AG10803 (cell line): Measurements from ENCODE around the gene MDH1.
A peak's percentile ranks its signal among the peaks of the same experiment; 100 is the strongest.

Source experiments
- DNase-seq: peaks from one replicate; pipeline ENCODE4 v3.0.0; 2010; ENCODE audit warnings: low read depth
- H3K4me3 ChIP-seq: 2 replicates; pipeline ENCODE4 v1.5.1; 2011; ENCODE audit warnings: mild to moderate bottlenecking, low read length, control low read depth
- TF ChIP-seq, protein P1 (sequence below): conservative IDR thresholded peaks from 2 replicates; pipeline ENCODE4 v1.5.1; 2011; ENCODE audit warnings: mild to moderate bottlenecking, low read length, control low read depth, inconsistent platforms

The MDH1 gene

DNA sequence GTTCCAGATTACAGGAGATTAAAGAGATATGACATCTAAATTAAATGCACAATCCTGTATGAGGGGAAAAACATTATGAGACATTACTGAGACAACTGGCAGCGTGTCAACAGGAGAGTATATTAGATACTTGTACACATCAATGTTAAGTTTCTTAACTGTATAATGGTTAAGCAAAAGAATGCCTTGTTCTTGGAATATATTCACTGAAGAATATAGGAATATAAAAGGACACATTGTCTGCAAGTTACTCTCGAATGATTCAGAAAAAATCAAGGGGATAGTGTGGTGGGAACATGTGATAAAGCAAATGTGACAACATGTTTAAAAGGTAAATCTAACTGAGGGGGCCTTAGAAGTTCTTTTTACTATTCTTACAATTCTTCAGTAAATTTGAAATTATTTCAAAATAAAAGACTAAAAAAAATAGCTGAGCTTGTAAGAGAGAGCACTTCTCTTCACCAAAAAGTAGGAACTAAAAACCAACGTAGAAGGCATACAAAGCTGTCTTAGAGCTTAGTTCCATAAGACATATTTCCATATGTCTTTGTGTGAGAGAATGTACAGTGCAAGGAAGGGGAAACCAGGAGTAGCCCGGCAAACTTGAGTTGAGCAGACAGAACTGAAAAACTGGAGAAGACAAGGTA lies 8.0 kb upstream of the MDH1 start:
- H3K4me3 ChIP-seq = no peak overlapping the region
- TF ChIP-seq, protein P1, sequence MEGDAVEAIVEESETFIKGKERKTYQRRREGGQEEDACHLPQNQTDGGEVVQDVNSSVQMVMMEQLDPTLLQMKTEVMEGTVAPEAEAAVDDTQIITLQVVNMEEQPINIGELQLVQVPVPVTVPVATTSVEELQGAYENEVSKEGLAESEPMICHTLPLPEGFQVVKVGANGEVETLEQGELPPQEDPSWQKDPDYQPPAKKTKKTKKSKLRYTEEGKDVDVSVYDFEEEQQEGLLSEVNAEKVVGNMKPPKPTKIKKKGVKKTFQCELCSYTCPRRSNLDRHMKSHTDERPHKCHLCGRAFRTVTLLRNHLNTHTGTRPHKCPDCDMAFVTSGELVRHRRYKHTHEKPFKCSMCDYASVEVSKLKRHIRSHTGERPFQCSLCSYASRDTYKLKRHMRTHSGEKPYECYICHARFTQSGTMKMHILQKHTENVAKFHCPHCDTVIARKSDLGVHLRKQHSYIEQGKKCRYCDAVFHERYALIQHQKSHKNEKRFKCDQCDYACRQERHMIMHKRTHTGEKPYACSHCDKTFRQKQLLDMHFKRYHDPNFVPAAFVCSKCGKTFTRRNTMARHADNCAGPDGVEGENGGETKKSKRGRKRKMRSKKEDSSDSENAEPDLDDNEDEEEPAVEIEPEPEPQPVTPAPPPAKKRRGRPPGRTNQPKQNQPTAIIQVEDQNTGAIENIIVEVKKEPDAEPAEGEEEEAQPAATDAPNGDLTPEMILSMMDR = no peak
- DNase-seq = no peak

GRCh38 chr2:63581298-63581961 lies 7.3 kb upstream of the MDH1 start:
- TF ChIP-seq, protein P1 = no peak
- DNase-seq = peak; percentile 70
- H3K4me3 ChIP-seq = no peak overlapping the region

DNA sequence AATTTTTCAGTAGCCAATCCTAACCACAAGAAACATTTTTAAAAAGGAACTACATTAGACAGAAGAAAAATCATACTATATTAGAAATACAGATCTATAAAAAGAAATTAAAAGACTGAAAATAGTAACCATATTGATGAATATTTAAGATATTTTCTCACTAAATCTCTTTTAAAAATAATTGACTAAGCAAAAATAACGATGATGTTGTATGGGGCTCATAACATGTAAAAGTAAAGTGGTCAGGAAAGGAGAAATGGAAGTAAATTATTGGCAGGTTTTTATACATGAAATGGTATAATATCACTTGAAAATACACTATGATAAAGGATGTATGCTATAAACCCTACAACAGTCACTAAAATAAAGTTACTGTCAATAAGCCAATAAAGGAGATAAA lies 5.9 kb upstream of the MDH1 start:
- TF ChIP-seq, protein P1 = no peak
- no peak overlapping the region for H3K4me3 ChIP-seq

GRCh38 chr2:63587814-63588384 lies 864 bp upstream of the MDH1 start:
- no peak for DNase-seq
- peak overlapping the region; percentile 92 for H3K4me3 ChIP-seq
- TF ChIP-seq, protein P1 = no peak

More for the DNA sequence above, 5.9 kb upstream of the MDH1 start:
- DNase-seq = no peak

DNA sequence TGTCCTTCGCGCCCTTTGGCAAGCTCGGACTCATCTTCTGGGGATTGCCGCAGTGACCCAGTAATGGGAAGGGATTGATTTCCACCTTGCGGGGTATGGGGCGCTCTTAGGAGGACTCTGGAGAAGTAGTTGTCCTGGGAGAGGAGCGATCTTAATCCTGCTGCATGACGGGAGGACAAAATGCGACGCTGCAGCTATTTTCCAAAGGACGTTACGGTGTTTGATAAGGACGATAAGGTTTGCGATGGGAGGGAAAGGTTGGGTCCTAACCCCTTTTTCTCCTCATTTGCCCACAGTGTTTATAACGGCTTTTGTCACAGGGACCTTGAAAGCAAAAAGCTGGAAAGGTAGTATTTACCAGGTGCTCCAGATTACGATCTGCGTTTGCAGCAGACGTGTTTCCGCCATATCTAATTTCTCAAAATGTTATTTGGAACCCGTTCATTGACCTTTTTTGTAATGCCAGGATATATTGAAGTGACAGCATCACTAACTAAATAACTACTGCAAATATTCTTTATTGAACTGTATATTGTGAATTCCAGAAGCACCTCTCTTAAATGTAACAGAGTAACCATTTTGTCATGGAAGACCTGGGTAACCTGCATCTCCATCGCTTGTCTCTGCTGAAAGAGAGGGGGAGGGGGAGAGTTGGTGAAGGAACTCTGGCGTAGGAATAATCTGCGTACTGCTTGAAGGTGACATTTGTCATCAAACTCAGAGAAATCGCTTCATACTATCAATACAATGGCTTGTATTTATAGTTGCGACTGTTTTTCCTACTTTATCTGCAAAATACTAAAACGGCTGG lies 590 bp downstream of the MDH1 start:
- TF ChIP-seq, protein P1 = no peak
- peak overlapping the region; percentile 92 for H3K4me3 ChIP-seq
- no peak for DNase-seq

DNA sequence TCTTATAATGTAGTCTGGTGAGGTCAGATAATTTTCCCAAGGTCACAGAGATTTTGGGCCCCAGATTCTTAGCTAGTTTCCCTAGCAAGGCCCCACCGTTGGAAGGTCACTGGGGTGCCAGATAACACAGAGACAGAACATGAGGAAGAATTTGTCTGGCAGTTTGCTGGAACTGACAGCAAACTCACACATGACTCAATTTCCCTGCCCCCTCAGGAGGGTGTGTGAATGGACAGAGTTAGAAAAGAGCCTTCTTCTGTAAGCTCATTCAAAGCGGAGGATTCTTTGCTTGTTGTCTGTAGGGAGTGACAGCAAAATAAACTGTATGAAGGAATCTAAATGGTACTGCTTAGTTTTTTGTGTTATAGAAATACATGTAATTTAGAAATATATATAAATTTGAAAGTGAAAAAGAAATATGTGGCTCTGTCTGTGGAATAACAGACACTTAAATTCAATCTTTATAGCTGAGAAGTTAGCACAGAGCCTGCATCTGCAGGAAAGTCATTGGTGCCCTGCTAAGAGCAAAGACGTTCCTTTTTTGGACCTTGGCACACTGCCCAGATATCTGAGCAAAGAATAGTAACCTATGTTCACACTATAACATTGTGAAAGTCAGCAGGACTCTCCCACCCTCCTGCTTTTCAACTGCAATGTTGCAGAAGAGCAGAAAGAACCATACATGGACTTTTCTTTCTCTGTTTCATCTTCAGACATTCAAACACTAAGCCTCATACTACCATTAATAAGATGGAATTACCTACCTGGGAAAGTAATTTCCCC lies 2.1 kb downstream of the MDH1 start:
- DNase-seq = no peak
- TF ChIP-seq, protein P1 = no peak
- H3K4me3 ChIP-seq = no peak overlapping the region
